ENCODE data around the gene GRAMD2B.
"Not testable (repeated sequence)": the region's sequence is repeated elsewhere in the genome, so short reads cannot be mapped to it uniquely, and the experiment has no call there.

The GRAMD2B gene

GRCh38 chr5:126422994-126423788 lies at the start of gene GRAMD2B:
TSS of gene GRAMD2B (plus strand) at chr5:126423409. CDS start at chr5:126423607, 198 bp downstream.
- no peak for DNase-seq

DNA sequence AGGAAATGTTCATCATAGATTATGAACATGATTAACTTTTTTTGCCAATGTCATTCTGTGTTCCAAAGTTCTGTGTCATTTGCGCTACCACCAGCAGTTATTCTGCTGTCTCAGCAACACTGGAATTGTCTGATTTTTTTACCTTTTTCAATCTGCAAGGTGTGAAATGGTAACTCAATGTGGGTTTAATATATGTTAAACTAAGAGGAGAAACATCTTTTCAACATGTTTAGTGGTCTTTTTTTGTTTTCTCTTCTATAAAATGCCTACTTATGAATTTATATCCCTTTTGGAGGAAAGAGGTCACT lies 49.1 kb upstream of the GRAMD2B start:
- no peak for DNase-seq

- DNase-seq, result peak; percentile 68 to 80
Observed at GRCh38 chr5:126376443-126376842, 46.8 kb upstream of the GRAMD2B start.

DNA sequence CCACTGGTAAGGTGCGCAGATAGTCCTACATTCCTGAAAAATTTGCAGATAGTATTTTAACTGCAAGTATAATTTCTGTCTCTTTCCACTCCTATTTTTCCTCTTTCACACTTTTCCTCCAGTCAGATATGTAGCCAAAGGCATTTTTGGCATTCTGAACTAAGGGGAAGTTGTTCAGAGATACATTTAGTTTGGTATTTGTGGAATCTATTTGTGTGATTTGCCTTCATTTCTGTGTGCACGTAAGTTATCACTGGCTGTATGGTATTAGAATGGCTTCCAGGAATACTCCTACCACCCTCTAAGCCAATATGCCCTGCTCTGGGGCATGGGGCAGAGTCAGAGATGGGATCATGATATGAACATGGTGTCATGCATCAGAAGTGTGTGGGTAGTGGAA lies 45.8 kb upstream of the GRAMD2B start:
- DNase-seq, result no peak

DNA sequence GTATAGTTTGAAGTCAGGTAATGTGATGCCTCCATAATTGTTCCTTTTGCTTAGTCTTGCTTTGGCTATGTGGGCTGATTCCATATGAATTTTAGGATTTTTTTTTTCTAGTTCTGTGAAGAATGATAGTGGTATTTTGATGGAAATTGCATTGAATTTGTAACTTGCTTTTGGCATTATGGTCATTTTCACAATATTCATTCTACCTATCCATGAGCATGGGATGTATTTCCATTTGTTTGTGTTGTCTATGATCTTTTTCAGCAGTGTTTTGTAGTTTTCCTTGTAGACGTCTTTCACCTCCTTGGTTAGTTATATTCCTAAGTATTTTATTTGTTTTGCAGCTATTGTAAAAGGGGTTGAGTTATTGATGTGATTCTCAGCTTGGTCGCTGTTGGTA lies 42.9 kb upstream of the GRAMD2B start:
- DNase-seq, result not testable (repeated sequence)

- no peak for DNase-seq
Observed at GRCh38 chr5:126383246-126383645, 40.0 kb upstream of the GRAMD2B start.

GRCh38 chr5:126383776-126384175 lies 39.4 kb upstream of the GRAMD2B start:
- DNase-seq, result no peak

- no peak for DNase-seq
Observed at GRCh38 chr5:126384985-126385384, 38.2 kb upstream of the GRAMD2B start.

DNA sequence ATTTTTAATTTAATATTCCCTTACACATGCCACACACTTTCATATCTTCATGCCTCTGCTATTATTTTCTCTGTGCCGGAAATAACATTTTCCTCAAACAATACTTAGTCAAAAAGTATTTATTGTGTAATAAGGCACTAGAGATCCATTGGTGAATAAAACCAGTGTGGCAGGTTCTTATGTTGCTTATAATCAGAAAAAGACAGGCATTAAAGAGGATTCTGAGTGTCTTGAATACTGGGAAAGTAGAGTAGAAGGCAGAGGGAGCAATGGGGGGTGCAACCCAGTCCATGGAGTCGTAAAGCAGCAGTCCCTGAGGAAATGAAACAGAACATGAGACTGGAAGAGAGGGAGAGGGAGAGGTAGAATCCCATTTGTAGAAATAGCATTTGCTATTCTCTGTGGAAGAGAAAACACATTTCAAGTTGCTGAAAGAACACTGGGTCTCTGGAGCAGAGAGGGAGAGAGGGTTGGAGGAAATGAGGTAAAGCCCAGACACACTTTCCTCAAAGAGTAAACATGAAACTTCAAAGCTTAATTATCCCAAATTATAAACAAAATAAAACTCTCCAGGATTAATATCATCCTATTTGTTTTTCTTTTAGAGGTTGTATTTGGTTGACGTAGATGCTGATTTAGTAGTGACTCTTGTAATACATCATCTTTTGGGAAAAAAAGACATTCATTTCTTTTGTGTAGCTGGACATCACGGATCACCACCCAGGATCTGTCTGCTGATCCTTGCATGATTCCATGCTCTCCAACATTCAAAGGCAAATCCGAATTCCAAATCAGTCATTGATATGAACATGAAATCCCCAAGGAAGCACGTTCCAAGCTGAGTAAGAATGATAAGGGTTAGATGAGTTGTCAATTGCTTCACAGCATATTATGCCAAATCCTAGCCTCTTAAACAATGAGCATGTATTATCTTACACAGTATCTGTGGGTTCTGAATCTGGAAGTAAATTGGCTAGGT lies 37.4 kb upstream of the GRAMD2B start:
- DNase-seq, result no peak

DNA sequence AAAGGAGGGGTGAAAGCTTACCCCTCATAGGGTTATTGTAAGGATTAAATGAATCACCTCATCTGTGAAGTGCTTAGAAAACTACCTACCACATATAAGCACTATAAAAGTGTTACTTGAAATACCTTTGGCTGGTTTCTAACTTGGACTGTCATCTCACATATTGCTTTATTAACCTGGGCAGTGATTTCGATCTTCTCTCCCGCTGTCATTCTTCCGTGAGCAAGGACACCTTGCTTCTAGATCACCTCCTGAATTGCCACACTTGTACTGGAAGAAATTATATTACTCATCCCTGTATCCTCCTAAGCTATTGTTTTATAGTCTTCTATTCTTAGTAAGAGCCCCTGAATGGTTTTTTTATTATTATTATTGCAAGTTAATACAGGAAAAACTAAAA lies 34.0 kb upstream of the GRAMD2B start:
- no peak for DNase-seq

- no peak for DNase-seq
Observed at GRCh38 chr5:126390051-126390450, 33.2 kb upstream of the GRAMD2B start.

GRCh38 chr5:126391386-126391785 lies 31.8 kb upstream of the GRAMD2B start:
- no peak for DNase-seq

DNA sequence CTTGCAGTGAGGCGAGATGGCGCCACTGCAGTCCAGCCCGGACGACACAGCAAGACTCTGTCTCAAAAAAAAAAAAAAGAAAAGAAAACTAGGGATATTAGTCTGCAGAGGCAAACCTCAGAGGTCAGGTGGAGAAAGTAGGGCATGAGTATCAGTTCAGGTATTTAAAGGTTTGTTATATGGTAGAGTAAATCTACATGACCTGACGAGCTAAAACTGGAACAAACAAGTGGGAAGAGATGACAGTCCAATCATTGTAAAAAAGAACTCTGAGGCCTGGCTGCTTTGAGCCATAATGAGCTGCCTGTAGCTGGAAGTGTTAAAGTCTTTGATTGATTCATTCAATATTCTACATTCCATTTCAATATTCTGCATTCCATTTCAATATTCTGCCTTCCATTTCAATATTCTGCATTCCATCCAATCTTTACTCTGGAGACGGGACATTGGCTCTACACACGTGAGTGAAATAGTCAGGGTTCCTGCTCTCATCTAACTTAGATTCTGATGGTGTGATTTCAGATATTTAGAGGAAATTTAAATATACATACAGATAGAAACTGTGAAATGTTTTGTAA lies 28.9 kb upstream of the GRAMD2B start:
- no peak for DNase-seq

GRCh38 chr5:126395198-126395597 lies 28.0 kb upstream of the GRAMD2B start:
- no peak for DNase-seq

GRCh38 chr5:126395605-126396004 lies 27.6 kb upstream of the GRAMD2B start:
- DNase-seq, result no peak

- DNase-seq, result not testable (repeated sequence)
Observed at GRCh38 chr5:126396721-126397120, 26.5 kb upstream of the GRAMD2B start.

- DNase-seq, result no peak
Observed at GRCh38 chr5:126398791-126399190, 24.4 kb upstream of the GRAMD2B start.

- no peak for DNase-seq
Observed at GRCh38 chr5:126400621-126401251, 22.5 kb upstream of the GRAMD2B start.

DNA sequence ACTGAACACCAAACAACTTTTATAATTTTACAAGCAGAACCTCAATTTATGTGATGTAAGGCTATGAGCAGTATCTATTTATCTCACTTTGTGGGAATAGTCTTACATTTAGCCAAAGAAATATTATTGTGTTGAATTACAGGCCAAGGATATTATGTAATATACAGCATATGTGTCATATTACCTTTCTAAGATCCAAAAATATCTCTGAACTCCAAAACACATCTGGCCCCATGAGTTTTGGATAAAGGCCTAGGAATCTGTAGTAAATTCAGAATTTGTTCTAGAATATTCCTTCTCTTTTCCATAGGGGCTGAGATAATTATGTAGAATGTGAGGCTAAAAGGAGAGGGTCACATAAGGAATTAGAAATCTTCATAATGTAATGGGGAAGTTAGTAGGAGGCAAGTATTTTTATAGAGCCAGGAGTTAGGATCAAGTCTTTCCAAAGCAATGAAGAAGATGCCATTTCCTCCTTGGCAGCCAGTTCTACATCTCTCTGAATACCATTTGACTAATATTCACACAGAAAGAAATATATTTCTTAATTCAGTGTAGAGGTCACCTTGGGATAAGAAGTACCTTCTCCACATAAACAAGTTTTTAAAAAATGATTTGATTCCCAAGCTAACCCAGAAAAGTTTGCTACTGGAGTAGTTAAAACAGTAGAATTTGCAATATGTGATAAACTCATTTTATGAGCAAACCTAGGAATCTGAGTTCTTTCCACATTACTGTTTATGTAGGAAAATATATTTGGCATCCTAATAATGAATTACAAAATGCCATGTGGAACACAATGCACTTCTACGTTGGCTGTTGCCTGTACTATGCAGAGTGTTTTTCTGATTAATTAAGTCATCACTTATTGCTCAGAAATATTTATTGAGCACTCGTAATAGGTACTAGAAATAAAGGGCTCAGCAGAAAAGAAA lies 20.3 kb upstream of the GRAMD2B start:
- DNase-seq, result no peak

DNA sequence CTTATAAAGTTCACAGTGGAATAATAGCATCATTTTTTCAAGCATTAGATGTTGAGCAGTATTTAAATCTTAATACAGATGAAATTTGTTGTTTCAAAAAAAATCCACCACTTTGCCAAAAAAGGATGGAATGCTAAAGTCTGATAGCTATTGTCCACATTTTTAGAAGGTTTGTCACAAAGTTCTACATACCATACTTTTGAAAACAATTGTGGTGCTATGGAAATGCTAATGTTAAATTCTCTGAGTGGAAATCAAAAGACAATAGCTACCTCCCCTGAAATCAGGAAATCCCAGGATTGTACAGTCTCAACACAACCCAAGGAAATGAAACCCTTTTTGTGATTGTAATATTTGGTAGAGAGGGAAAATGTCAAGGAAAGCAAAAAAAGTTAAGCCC lies 19.3 kb upstream of the GRAMD2B start:
- DNase-seq, result no peak

- no peak for DNase-seq
Observed at GRCh38 chr5:126410623-126411022, 12.6 kb upstream of the GRAMD2B start.

GRCh38 chr5:126413856-126414255 lies 9.4 kb upstream of the GRAMD2B start:
- no peak for DNase-seq

All from cerebellar nuclear complex (tissue), 1 donor.